ENCODE measurements around the gene ACSF2.

- TF ChIP-seq, protein P1, sequence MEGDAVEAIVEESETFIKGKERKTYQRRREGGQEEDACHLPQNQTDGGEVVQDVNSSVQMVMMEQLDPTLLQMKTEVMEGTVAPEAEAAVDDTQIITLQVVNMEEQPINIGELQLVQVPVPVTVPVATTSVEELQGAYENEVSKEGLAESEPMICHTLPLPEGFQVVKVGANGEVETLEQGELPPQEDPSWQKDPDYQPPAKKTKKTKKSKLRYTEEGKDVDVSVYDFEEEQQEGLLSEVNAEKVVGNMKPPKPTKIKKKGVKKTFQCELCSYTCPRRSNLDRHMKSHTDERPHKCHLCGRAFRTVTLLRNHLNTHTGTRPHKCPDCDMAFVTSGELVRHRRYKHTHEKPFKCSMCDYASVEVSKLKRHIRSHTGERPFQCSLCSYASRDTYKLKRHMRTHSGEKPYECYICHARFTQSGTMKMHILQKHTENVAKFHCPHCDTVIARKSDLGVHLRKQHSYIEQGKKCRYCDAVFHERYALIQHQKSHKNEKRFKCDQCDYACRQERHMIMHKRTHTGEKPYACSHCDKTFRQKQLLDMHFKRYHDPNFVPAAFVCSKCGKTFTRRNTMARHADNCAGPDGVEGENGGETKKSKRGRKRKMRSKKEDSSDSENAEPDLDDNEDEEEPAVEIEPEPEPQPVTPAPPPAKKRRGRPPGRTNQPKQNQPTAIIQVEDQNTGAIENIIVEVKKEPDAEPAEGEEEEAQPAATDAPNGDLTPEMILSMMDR (conservative IDR thresholded peaks at IDR 0.05 in 1 of 2, IDR thresholded peaks at IDR 0.05 in 1 of 2; ENCODE audit: extremely low read depth in 1 of 2, insufficient read depth in 1 of 2, low read depth in 1 of 2, low read length in 2 of 2) = no peak
- TF ChIP-seq EZH2 (IDR thresholded peaks at IDR 0.05; ENCODE audit: borderline replicate concordance, low read length) = no peak
These were observed 80.3 kb downstream of the ACSF2 start for GRCh38 chr17:50506298-50506697.
